ENCODE measurements around the gene KIF5B.

DNA sequence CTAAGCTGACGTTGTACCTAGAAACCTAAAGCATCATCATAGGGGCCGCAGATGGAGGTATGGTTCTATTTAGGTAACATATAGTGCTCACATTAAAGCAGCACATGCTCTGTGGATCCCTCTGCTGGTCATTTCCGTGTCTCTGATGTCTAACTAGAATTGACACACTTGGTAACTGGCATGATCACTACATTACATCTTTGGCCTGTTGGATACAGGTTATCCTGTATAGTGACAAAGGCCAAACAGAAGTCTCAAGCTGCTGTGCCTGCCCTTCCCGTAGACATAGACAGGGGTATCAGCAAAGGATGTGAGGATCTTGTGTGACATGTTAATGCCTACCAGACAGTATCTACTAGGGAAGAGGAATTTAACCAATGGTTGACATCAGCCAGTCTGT, 51.2 kb downstream of the KIF5B start:
- TF ChIP-seq, protein P1, sequence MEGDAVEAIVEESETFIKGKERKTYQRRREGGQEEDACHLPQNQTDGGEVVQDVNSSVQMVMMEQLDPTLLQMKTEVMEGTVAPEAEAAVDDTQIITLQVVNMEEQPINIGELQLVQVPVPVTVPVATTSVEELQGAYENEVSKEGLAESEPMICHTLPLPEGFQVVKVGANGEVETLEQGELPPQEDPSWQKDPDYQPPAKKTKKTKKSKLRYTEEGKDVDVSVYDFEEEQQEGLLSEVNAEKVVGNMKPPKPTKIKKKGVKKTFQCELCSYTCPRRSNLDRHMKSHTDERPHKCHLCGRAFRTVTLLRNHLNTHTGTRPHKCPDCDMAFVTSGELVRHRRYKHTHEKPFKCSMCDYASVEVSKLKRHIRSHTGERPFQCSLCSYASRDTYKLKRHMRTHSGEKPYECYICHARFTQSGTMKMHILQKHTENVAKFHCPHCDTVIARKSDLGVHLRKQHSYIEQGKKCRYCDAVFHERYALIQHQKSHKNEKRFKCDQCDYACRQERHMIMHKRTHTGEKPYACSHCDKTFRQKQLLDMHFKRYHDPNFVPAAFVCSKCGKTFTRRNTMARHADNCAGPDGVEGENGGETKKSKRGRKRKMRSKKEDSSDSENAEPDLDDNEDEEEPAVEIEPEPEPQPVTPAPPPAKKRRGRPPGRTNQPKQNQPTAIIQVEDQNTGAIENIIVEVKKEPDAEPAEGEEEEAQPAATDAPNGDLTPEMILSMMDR (conservative IDR thresholded peaks at IDR 0.05 in 1 of 2, IDR thresholded peaks at IDR 0.05 in 1 of 2; ENCODE audit: low read depth in 1 of 2, low read length in 2 of 2) = peak; percentile 52 to 78
- TF ChIP-seq EZH2 (IDR thresholded peaks at IDR 0.05; ENCODE audit: low read length, missing control alignments) = no peak
